HEK293 (cell line): ENCODE data around the gene RSKR.

Source experiments
- ZNF302 ChIP-seq: fragments of 450-650 bp; formaldehyde crosslinking; IDR thresholded peaks from 2 replicates; pipeline ENCODE4 v1.5.1; 2016; ENCODE audit warnings: missing biosample characterization, missing genetic modification characterization, low read depth
- ZNF670 ChIP-seq: fragments of 450-650 bp; formaldehyde crosslinking; IDR thresholded peaks from 2 replicates; pipeline ENCODE4 v1.5.1; 2016; ENCODE audit warnings: missing biosample characterization, missing genetic modification characterization, low read depth
- ZSCAN30 ChIP-seq: fragments of 450-650 bp; IDR thresholded peaks from 2 replicates; pipeline ENCODE4 v1.5.1; 2018; ENCODE audit warnings: missing biosample characterization, mild to moderate bottlenecking, missing genetic modification characterization, moderate library complexity

DNA sequence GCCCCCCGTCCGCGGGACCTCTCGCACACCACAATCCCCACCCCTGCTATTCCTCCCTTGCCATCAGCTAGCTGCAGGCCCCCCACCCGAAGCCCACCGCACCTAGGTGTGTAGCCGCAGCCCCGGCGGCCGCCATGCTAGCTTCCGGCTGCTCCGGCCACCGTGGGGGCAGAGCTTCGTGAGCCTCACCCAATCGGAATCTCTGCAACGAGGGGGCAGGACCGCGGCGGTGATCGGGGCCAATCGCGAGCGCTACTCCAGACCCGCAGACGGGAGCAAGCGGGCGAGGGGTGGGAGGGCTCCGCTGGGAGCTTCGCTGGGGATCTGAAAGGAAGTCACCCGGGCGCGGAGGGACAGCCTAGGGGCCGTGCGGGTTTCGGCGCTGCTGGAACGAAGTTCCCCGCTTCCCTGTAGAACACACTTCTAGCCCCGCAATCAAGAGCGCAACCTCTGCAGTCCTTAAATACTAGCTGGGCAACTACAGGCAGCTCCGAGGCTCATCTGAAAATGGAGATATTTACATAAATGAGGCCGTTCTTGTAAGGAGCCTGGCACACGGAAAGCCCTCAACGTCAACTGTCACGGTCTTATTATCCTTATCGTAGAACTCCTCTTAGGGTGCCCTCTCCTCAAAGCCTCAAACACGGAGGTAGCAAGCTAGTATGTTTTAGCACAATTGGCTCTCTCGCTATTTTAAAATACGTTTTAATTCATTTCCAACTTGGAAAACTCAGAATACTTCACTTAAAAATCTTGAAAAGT is 42.4 kb downstream of the RSKR start, which contains the start of gene PIGS:
- TF ChIP-seq ZSCAN30 (tag by site-specific recombination) (peak; percentile 50), ZNF670 (tag by site-specific recombination) (no peak), ZNF302 (no peak)
